Endothelial cell of umbilical vein (primary cell): Measurements from ENCODE around the gene PTPRQ.

Experiments
- EZH2 ChIP-seq: IDR thresholded peaks from 2 replicates; pipeline ENCODE4 v1.6.1; 2012; ENCODE audit warnings: borderline replicate concordance, low read depth, mild to moderate bottlenecking, moderate library complexity, low read length, inconsistent platforms; ENCODE audit not compliant: severe bottlenecking
- POLR2AphosphoS5 ChIP-seq: IDR thresholded peaks from 2 replicates; pipeline ENCODE4 v1.6.1; 2012; ENCODE audit warnings: low read depth, mild to moderate bottlenecking, control low read depth, low read length, moderate library complexity; ENCODE audit not compliant: insufficient read depth

DNA sequence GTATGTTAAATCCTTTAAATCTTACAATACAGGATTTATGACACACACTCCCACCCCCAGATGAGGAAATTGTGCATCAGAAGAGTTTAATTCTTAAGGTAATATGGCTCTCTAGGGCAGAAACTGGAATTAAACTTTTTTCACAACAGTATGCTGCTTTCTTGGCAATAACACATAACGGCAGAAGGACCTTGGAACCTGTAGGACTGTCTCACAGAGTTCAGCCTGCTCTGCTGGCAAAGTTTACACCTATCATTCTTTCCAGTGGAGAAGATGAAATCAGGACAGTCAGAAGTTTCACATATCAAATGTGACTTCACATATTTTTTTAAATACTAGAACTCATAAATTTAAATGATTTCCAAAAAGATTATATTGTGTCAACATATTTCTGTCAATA is 232.8 kb downstream of the PTPRQ start:
- TF ChIP-seq POLR2AphosphoS5 (no peak), EZH2 (no peak)
